ENCODE measurements around the gene DCAF4. TPM values are rescaled to one million over a fixed set of nuclear protein-coding genes. Genes with fewer than 3 reads are reported as not detected.

DCAF4 gene
- total and polyA plus RNA-seq, 2 of the 4 experiments (the other 2 are of a cell fraction): 28.8 to 29.4 TPM

DNA sequence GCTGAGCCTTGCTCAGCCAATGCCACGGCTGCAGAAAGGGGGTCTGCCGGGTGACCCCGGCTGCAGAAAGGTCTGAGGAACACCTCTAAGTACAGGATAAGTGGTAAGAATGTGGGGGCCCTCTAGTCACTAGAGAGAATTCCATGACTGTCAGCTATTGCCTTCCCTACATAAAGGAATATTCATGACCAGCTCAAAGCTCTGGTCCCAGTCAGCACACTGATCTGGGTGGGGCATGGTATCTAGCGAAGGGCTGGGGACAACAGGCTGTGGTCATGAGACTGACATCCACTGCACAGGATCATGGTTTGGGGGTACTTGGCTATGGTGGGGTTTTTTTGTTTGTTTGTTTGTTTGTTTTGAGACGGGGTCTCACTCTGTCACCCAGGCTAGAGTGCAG is 42.1 kb downstream of the DCAF4 start:
- Histone ChIP-seq H4K20me1 (ENCODE audit: insufficient read depth, low read length) (no peaks in the 10 kb centered on the region), H3K36me3 (ENCODE audit: control insufficient read depth, insufficient read depth, low read length) (peaks cover 30% of the 10 kb centered on the region), H3K14ac (replicated peaks; ENCODE audit: low read depth, low read length) (no peak overlapping the region), H3K9me3 (ENCODE audit: control insufficient read depth, insufficient read depth, low read length) (no peaks in the 10 kb centered on the region), H4K91ac (ENCODE audit: insufficient read depth, low read depth, low read length) (no peak overlapping the region), H3K18ac (ENCODE audit: low read depth, low read length) (no peak overlapping the region), H3K27me3 (ENCODE audit: control insufficient read depth, insufficient read depth, low read length) (no peaks in the 10 kb centered on the region), H3K4me1 (ENCODE audit: control insufficient read depth, insufficient read depth, low read length) (0 out of 2 replicates have a peak, but pooled peaks cover 2% of the 10 kb centered on the region), H3K79me1 (ENCODE audit: low read depth in 1 of 2, low read length in 2 of 2) (no peaks in the 10 kb centered on the region; a peak in 1 of 4 replicates), H2AFZ (replicated peaks; ENCODE audit: low read length, poor library complexity) (no peak overlapping the region), H3K4me2 (ENCODE audit: low read depth, low read length) (no peak overlapping the region), H3K23ac (ENCODE audit: low read depth, low read length) (no peak overlapping the region), H3K27ac (ENCODE audit: insufficient read depth, low read length) (no peak overlapping the region), H4K5ac (ENCODE audit: low read depth, low read length) (no peak overlapping the region), H3K56ac (ENCODE audit: extremely low read depth, insufficient read depth, low read length) (no peak overlapping the region), H2AK5ac (ENCODE audit: low read depth, low read length) (no peak overlapping the region), H3K9ac (ENCODE audit: low read depth, low read length) (no peak overlapping the region), H3K4ac (ENCODE audit: low read depth, low read length) (no peak overlapping the region), H2BK15ac (ENCODE audit: low read depth, low read length) (no peak overlapping the region), H3K4me3 (ENCODE audit: insufficient read depth, low read depth, low read length) (no peak overlapping the region), H2BK120ac (ENCODE audit: low read depth, low read length) (no peak overlapping the region), H3K9me1 (ENCODE audit: insufficient read depth, low read length) (peaks cover 16% of the 10 kb centered on the region), H2AK9ac (replicated peaks; ENCODE audit: low read depth, low read length, poor library complexity) (no peak overlapping the region), H4K8ac (ENCODE audit: low read depth in 2 of 2, low read length in 2 of 2) (no peak overlapping the region), H2BK5ac (ENCODE audit: low read depth, low read length, poor library complexity, severe bottlenecking) (no peak overlapping the region), H2BK20ac (ENCODE audit: low read depth, low read length) (no peak overlapping the region)
- ATAC-seq (ENCODE audit: low read depth) (no peak), DNase-seq (no peak)
- no CpG with 5 or more reads among the region's 5 CpGs for WGBS, 2 experiments (ENCODE audit: extremely low coverage in 2 of 2, insufficient read length in 1 of 2)
- ChIA-PET POLR2A (ENCODE audit: unreplicated experiment) (no interaction called here), CTCF (interaction anchor here (0.7 to 1.3 kb wide), 2 partner anchors 7 to 454 kb away, joined by 3 read pairs; no protein-coding TSS in a partner anchor)
- intact Hi-C loops (cut with micrococcal nuclease): no loop called here
- in situ Hi-C loops (cut with MboI; ENCODE audit: low sequenced_read_pairs): no loop called here
- no peak for TF ChIP-seq MAFK (IDR thresholded peaks at IDR 0.05; ENCODE audit: low read depth, low read length)
- no peak for TF ChIP-seq MXI1 (IDR thresholded peaks at IDR 0.05; ENCODE audit: borderline replicate concordance, low read depth, low read length)
- TF ChIP-seq FOS (IDR thresholded peaks at IDR 0.05; ENCODE audit: low read depth, low read length): no peak
- TF ChIP-seq RFX5 (IDR thresholded peaks at IDR 0.05; ENCODE audit: low read depth, low read length): no peak
- TF ChIP-seq MAZ (IDR thresholded peaks at IDR 0.05; ENCODE audit: borderline replicate concordance, low read depth, low read length): no peak
- no peak for TF ChIP-seq CHD1 (IDR thresholded peaks at IDR 0.05; ENCODE audit: low read depth, low read length)
- no peak for TF ChIP-seq CEBPB (IDR thresholded peaks at IDR 0.05; ENCODE audit: low read depth, low read length)
- TF ChIP-seq, protein P1, sequence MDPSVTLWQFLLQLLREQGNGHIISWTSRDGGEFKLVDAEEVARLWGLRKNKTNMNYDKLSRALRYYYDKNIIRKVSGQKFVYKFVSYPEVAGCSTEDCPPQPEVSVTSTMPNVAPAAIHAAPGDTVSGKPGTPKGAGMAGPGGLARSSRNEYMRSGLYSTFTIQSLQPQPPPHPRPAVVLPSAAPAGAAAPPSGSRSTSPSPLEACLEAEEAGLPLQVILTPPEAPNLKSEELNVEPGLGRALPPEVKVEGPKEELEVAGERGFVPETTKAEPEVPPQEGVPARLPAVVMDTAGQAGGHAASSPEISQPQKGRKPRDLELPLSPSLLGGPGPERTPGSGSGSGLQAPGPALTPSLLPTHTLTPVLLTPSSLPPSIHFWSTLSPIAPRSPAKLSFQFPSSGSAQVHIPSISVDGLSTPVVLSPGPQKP (IDR thresholded peaks at IDR 0.05; ENCODE audit: borderline replicate concordance, low read depth, low read length): no peak
- no peak for TF ChIP-seq BHLHE40 (IDR thresholded peaks at IDR 0.05; ENCODE audit: low read depth, low read length)
- TF ChIP-seq RAD21 (IDR thresholded peaks at IDR 0.05; ENCODE audit: low read length): no peak
- no peak for TF ChIP-seq POLR2A (IDR thresholded peaks at IDR 0.05; ENCODE audit: low read depth, low read length)
- TF ChIP-seq RCOR1 (IDR thresholded peaks at IDR 0.05; ENCODE audit: insufficient replicate concordance, low read length): no peak
- TF ChIP-seq NFE2L2 (IDR thresholded peaks at IDR 0.05; ENCODE audit: low read depth, low read length): no peak
- no TSS peak for BruUV-seq (replicated peaks)
- dilution Hi-C loops (cut with HindIII; ENCODE audit: low sequenced_read_pairs, unreplicated experiment): no loop called here

All from IMR-90 (cell line).